ENCODE results near the gene COBLL1.

Gene COBLL1

DNA sequence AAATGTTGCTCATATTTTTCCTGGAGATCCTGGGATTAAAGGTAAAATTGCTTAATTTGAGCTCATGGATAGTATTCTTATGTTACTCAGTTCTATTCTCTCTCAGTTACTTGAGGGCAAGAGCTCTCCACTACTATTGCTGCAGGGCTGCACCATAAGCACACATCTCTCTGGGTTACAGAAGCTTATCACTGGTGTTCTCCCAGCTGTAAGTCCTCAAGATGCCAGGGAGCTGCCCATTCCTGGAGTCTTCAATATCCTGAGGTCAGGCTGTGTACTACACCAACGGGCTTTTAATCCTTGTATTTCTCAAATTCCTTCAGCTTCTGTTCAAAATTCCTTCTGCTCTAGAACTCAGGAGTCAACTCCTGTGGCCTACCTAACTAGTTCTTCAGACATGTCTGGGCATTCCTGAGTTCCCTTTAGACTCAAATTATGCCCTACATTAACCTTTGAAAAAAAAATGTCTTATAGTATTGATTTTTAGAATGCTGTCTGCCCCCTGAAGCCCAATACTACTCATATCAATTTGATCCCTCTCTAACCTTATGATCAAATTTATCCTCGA, 17.7 kb upstream of the COBLL1 start:
- no peak overlapping the region for H3K9ac ChIP-seq (ENCODE audit: low read depth in 1 of 2, low read length in 2 of 2)
- H3K9me3 ChIP-seq (ENCODE audit: control insufficient read depth in 2 of 2, low read length in 2 of 2) = no peaks in the 10 kb centered on the region
- no peaks in the 10 kb centered on the region for H3K36me3 ChIP-seq (ENCODE audit: control insufficient read depth in 2 of 2, insufficient read depth in 2 of 2, low read length in 2 of 2)
- H3K4me1 ChIP-seq (ENCODE audit: control insufficient read depth in 2 of 2, insufficient read depth in 2 of 2, low read length in 2 of 2) = no peaks in the 10 kb centered on the region
- no peak overlapping the region for H3K4me3 ChIP-seq (ENCODE audit: low read length in 2 of 2)
- no peaks in the 10 kb centered on the region for H3K27me3 ChIP-seq (ENCODE audit: control insufficient read depth in 2 of 2, insufficient read depth in 2 of 2, low read length in 2 of 2)
- H3K27ac ChIP-seq (ENCODE audit: low read depth in 2 of 2, low read length in 2 of 2) = no peak overlapping the region

DNA sequence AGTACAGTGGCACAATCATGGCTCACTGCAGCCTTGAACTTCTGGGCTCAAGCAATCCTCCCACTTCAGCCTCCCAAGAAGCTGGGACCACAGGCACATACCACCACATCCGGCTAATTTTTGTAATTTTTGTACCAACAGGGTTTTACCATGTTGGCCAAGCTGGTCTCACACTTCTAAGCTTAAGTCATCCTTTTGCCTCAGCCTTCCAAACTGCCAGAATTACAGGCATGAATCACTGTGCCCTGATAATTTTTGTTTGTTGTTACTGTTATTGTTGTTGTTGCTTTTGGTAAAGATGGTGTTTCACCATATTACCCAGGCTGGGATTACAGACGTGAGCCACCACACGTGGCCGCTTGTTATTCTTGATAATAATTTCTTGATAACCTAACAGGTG, 10.5 kb upstream of the COBLL1 start:
- H3K27ac ChIP-seq (ENCODE audit: low read depth in 2 of 2, low read length in 2 of 2) = no peak overlapping the region
- no peaks in the 10 kb centered on the region for H3K27me3 ChIP-seq (ENCODE audit: control insufficient read depth in 2 of 2, insufficient read depth in 2 of 2, low read length in 2 of 2)
- H3K9me3 ChIP-seq (ENCODE audit: control insufficient read depth in 2 of 2, low read length in 2 of 2) = no peaks in the 10 kb centered on the region
- no peak overlapping the region for H3K9ac ChIP-seq (ENCODE audit: low read depth in 1 of 2, low read length in 2 of 2)
- no peaks in the 10 kb centered on the region for H3K4me1 ChIP-seq (ENCODE audit: control insufficient read depth in 2 of 2, insufficient read depth in 2 of 2, low read length in 2 of 2)
- no peaks in the 10 kb centered on the region for H3K36me3 ChIP-seq (ENCODE audit: control insufficient read depth in 2 of 2, insufficient read depth in 2 of 2, low read length in 2 of 2)
- no peak overlapping the region for H3K4me3 ChIP-seq (ENCODE audit: low read length in 2 of 2)

DNA sequence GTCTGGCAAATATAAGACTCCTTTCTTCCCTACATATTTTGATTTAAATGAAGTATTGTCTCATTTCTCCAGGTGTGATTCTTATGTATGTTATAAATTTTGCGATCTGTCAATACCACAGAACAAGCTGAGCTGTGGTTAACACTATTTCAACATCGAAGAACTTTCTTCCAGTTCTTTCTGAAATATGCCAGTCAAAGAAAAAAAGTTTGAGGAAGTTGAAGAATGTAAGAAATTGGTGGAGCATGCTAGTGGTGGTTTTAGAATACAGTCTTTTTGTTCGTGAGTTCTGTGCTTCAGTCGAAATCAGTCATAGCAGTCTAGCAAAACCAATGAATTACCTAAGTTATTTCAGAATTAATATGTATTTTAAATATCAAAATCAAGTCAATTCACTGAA, 8.6 kb upstream of the COBLL1 start:
- Histone ChIP-seq H3K27me3 (ENCODE audit: control insufficient read depth in 2 of 2, insufficient read depth in 2 of 2, low read length in 2 of 2) (no peaks in the 10 kb centered on the region), H3K36me3 (ENCODE audit: control insufficient read depth in 2 of 2, insufficient read depth in 2 of 2, low read length in 2 of 2) (no peaks in the 10 kb centered on the region), H3K9ac (ENCODE audit: low read depth in 1 of 2, low read length in 2 of 2) (no peak overlapping the region), H3K4me3 (ENCODE audit: low read length in 2 of 2) (no peak overlapping the region), H3K4me1 (ENCODE audit: control insufficient read depth in 2 of 2, insufficient read depth in 2 of 2, low read length in 2 of 2) (no peaks in the 10 kb centered on the region), H3K9me3 (ENCODE audit: control insufficient read depth in 2 of 2, low read length in 2 of 2) (no peaks in the 10 kb centered on the region), H3K27ac (ENCODE audit: low read depth in 2 of 2, low read length in 2 of 2) (no peak overlapping the region)

DNA sequence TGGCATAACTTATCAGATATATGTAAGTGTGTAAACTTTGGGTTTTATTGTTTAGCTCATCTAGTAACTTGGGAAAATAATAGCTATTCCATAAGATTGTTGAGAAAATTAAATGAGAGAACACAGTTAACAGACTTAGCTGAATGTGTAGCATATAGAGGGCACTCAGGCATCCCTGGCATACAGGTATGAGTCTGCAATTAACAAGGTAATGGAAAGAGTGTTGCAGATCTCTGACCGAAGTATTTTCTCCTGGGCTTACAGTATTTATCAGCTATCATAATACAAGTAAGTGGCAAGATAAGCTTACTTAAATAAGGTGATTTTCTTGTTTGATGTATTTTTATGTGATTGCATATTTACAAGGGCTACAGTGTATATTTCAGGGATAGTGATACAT, 7.9 kb upstream of the COBLL1 start:
- no peaks in the 10 kb centered on the region for H3K9me3 ChIP-seq (ENCODE audit: control insufficient read depth in 2 of 2, low read length in 2 of 2)
- H3K27ac ChIP-seq (ENCODE audit: low read depth in 2 of 2, low read length in 2 of 2) = no peak overlapping the region
- no peaks in the 10 kb centered on the region for H3K36me3 ChIP-seq (ENCODE audit: control insufficient read depth in 2 of 2, insufficient read depth in 2 of 2, low read length in 2 of 2)
- no peak overlapping the region for H3K4me3 ChIP-seq (ENCODE audit: low read length in 2 of 2)
- H3K9ac ChIP-seq (ENCODE audit: low read depth in 1 of 2, low read length in 2 of 2) = no peak overlapping the region
- no peaks in the 10 kb centered on the region for H3K4me1 ChIP-seq (ENCODE audit: control insufficient read depth in 2 of 2, insufficient read depth in 2 of 2, low read length in 2 of 2)
- H3K27me3 ChIP-seq (ENCODE audit: control insufficient read depth in 2 of 2, insufficient read depth in 2 of 2, low read length in 2 of 2) = no peaks in the 10 kb centered on the region

DNA sequence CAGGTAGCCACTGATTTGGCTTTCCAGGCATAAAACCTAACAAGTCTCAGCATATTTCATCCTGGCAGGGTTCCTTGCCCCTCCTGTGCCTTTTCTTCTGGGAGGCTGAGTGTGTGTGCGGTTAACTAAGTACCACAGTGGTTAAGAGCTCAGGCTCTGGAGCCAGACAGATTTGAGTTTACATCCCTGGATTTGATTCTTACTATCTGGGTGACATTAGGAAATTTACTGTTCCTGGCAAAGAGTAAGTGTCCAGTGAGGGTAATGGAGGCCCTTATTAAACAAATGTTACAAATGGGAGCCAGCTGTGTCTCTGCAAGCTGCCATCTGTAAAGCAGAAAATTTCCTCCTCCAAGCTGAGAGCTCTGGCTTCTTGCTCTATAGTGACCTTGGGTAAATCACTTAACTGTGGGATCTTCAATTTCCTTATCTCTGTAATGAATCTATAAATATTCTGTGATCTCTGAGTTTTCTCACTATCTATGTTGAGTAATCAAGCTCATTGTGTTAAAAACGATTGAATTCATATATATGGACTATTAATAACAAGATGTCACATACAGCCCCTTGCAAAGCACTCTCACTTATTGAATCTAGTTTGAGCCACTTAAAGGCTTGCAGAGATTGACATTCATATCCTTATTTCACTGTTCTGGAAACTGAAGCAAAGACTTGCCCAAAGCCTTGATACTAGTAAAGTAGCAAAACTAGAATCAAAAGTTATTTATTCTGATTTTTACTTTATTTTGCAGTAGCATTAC, 6.5 kb upstream of the COBLL1 start:
- H3K4me3 ChIP-seq (ENCODE audit: low read length in 2 of 2) = no peak overlapping the region
- peaks cover 0 to 4% of the 10 kb centered on the region in 2 donors for H3K4me1 ChIP-seq (ENCODE audit: control insufficient read depth in 2 of 2, insufficient read depth in 2 of 2, low read length in 2 of 2)
- no peaks in the 10 kb centered on the region for H3K36me3 ChIP-seq (ENCODE audit: control insufficient read depth in 2 of 2, insufficient read depth in 2 of 2, low read length in 2 of 2)
- H3K9ac ChIP-seq (ENCODE audit: low read depth in 1 of 2, low read length in 2 of 2) = no peak overlapping the region
- no peaks in the 10 kb centered on the region for H3K27me3 ChIP-seq (ENCODE audit: control insufficient read depth in 2 of 2, insufficient read depth in 2 of 2, low read length in 2 of 2)
- no peak overlapping the region for H3K27ac ChIP-seq (ENCODE audit: low read depth in 2 of 2, low read length in 2 of 2)
- H3K9me3 ChIP-seq (ENCODE audit: control insufficient read depth in 2 of 2, low read length in 2 of 2) = no peaks in the 10 kb centered on the region

DNA sequence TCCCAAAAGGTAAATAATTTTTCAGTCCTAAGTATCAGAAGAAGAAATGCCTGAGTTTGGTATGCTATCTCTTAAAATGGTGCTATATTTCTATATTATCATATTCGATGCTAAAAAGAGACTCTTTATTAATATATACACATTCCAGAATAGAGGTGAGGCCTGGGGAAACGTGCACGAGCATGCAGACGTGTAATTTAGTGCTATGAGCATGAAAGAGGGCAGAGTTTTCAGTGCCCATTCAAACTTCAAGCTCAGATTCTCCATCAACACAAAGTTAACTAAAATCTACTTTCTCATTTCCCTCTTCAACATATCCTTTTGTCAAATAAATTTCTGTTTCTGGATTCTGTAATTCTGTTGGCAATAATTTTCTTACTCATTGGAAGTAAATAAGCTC, 5.7 kb upstream of the COBLL1 start:
- Histone ChIP-seq H3K27ac (ENCODE audit: low read depth in 2 of 2, low read length in 2 of 2) (no peak overlapping the region), H3K4me1 (ENCODE audit: control insufficient read depth in 2 of 2, insufficient read depth in 2 of 2, low read length in 2 of 2) (peaks cover 2 to 4% of the 10 kb centered on the region in 2 donors), H3K27me3 (ENCODE audit: control insufficient read depth in 2 of 2, insufficient read depth in 2 of 2, low read length in 2 of 2) (no peaks in the 10 kb centered on the region), H3K9me3 (ENCODE audit: control insufficient read depth in 2 of 2, low read length in 2 of 2) (no peaks in the 10 kb centered on the region), H3K9ac (ENCODE audit: low read depth in 1 of 2, low read length in 2 of 2) (no peak overlapping the region), H3K4me3 (ENCODE audit: low read length in 2 of 2) (no peak overlapping the region), H3K36me3 (ENCODE audit: control insufficient read depth in 2 of 2, insufficient read depth in 2 of 2, low read length in 2 of 2) (no peaks in the 10 kb centered on the region)

DNA sequence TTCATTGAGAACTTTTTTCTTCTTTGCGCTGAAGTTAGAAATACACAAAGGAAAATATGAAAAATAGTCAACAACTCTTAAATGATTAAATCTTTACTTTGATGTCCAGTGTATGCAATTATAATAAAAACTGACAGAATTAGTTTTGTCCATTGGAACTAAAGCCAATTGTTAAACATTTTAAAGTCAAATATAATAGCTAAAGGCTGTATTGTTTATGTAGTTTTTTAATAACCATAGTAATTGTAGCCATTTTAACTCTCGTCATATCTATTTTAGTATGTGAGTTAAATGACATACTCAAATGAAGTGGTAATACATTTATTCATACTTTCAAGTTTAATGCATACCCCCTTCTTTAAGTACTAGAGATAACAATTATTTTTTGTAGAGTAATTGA, 4.7 kb upstream of the COBLL1 start:
- H3K9me3 ChIP-seq (ENCODE audit: control insufficient read depth in 2 of 2, low read length in 2 of 2) = no peaks in the 10 kb centered on the region
- no peaks in the 10 kb centered on the region for H3K36me3 ChIP-seq (ENCODE audit: control insufficient read depth in 2 of 2, insufficient read depth in 2 of 2, low read length in 2 of 2)
- peaks cover 4% of the 10 kb centered on the region in 2 donors for H3K4me1 ChIP-seq (ENCODE audit: control insufficient read depth in 2 of 2, insufficient read depth in 2 of 2, low read length in 2 of 2)
- H3K4me3 ChIP-seq (ENCODE audit: low read length in 2 of 2) = no peak overlapping the region
- no peak overlapping the region for H3K9ac ChIP-seq (ENCODE audit: low read depth in 1 of 2, low read length in 2 of 2)
- no peaks in the 10 kb centered on the region for H3K27me3 ChIP-seq (ENCODE audit: control insufficient read depth in 2 of 2, insufficient read depth in 2 of 2, low read length in 2 of 2)
- no peak overlapping the region for H3K27ac ChIP-seq (ENCODE audit: low read depth in 2 of 2, low read length in 2 of 2)

DNA sequence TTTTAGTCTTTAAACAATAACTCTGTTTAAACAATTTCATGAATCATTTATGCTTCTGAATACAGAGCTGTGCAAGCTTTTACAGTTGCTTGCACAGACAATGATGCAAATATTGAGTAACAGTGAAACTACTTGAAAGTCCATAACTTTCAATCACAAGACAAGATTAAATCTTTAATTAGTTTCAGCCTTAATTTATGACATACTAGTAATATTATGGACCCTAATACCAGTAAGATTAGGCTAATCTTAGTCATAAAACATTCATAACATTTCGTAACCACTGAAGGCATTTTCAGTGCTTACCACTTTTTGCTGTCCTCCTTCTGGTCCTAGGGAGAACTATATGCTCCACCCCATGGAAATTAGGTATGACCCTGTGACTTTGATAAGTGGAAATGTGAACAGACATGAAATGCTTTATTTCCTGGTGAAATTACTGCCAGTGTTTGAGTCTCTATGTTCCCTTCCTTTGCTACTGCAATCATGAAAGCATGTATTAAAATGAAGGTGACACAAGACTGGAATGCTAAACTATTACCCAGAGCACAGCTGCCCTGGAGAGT, 1.8 kb upstream of the COBLL1 start:
- no peaks in the 10 kb centered on the region for H3K36me3 ChIP-seq (ENCODE audit: control insufficient read depth in 2 of 2, insufficient read depth in 2 of 2, low read length in 2 of 2)
- H3K9ac ChIP-seq (ENCODE audit: low read depth in 1 of 2, low read length in 2 of 2) = no peak overlapping the region
- no peak overlapping the region for H3K4me3 ChIP-seq (ENCODE audit: low read length in 2 of 2)
- H3K4me1 ChIP-seq (ENCODE audit: control insufficient read depth in 2 of 2, insufficient read depth in 2 of 2, low read length in 2 of 2) = peaks cover 8 to 14% of the 10 kb centered on the region in 2 donors
- no peaks in the 10 kb centered on the region for H3K9me3 ChIP-seq (ENCODE audit: control insufficient read depth in 2 of 2, low read length in 2 of 2)
- H3K27me3 ChIP-seq (ENCODE audit: control insufficient read depth in 2 of 2, insufficient read depth in 2 of 2, low read length in 2 of 2) = no peaks in the 10 kb centered on the region
- no peak overlapping the region for H3K27ac ChIP-seq (ENCODE audit: low read depth in 2 of 2, low read length in 2 of 2)

DNA sequence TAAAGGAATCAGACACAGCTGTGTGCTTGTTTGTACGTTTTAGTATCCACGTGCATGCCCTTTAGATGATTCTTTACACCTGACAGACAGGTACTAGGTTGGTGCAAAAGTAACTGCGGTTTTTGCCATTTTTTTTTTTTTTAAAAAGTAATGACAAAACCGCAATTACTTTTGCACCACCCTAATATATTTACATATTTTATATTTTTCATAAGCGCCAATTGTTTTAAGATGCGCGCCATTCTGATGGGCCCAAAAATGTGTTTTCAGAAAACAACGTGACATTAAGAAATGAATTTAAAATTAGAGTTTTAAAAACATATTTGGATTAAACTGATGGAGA, 972 bp upstream of the COBLL1 start:
- peak overlapping the region in 1 of 2 donors; percentile 93 for H3K9ac ChIP-seq (ENCODE audit: low read depth in 1 of 2, low read length in 2 of 2)
- H3K4me3 ChIP-seq (ENCODE audit: low read length in 2 of 2) = peak overlapping the region; percentile 77 to 88
- no peaks in the 10 kb centered on the region for H3K36me3 ChIP-seq (ENCODE audit: control insufficient read depth in 2 of 2, insufficient read depth in 2 of 2, low read length in 2 of 2)
- H3K27me3 ChIP-seq (ENCODE audit: control insufficient read depth in 2 of 2, insufficient read depth in 2 of 2, low read length in 2 of 2) = no peaks in the 10 kb centered on the region
- peaks cover 8 to 14% of the 10 kb centered on the region in 2 donors for H3K4me1 ChIP-seq (ENCODE audit: control insufficient read depth in 2 of 2, insufficient read depth in 2 of 2, low read length in 2 of 2)
- H3K9me3 ChIP-seq (ENCODE audit: control insufficient read depth in 2 of 2, low read length in 2 of 2) = no peaks in the 10 kb centered on the region
- H3K27ac ChIP-seq (ENCODE audit: low read depth in 2 of 2, low read length in 2 of 2) = peak overlapping the region in 1 of 2 donors; percentile 95

DNA sequence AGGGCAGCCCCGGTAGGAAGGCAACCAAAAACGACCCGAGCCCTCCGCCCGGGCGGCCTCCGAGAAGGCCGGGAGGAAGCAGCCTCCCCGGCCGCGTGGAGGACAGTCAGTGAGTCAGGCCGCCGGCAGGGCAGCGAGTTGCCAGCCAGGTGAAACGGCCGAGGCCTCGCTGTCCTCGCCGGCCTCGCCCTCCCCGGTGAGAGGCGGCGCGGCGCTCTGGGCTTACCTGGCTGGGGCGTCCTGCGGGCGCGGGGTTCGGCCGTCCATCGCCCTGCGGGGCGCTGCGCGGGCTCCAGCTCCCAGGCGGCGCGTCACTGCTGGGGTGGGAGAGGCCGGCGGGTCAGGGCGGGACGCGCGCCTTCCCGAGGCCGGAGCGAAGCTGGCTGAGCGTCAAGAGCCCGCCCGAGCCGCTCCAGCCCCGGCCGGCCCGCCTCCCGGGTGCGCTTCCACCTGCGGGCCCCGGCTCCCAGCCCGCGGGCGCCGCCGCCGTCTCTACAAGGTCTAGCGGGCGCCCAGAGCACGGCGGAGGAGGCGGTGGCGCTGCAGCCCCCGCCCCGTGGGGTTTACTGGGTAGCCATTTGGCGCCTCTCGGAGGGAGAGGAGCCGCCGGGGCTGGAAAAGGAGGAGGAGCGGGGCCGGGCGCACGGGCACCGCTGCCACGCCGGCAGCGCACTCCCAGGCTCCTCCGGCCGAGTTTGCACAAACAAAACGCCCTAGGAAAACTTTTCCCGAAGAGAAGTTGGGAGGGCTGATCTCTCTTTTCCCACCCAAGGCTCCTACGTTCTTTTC, 499 bp downstream of the COBLL1 start:
- Histone ChIP-seq H3K9ac (ENCODE audit: low read depth in 1 of 2, low read length in 2 of 2) (peak overlapping the region; percentile 79 to 93), H3K27me3 (ENCODE audit: control insufficient read depth in 2 of 2, insufficient read depth in 2 of 2, low read length in 2 of 2) (no peaks in the 10 kb centered on the region), H3K27ac (ENCODE audit: low read depth in 2 of 2, low read length in 2 of 2) (peak overlapping the region; percentile 93 to 95), H3K4me1 (ENCODE audit: control insufficient read depth in 2 of 2, insufficient read depth in 2 of 2, low read length in 2 of 2) (peaks cover 8 to 14% of the 10 kb centered on the region in 2 donors), H3K36me3 (ENCODE audit: control insufficient read depth in 2 of 2, insufficient read depth in 2 of 2, low read length in 2 of 2) (no peaks in the 10 kb centered on the region), H3K9me3 (ENCODE audit: control insufficient read depth in 2 of 2, low read length in 2 of 2) (no peaks in the 10 kb centered on the region), H3K4me3 (ENCODE audit: low read length in 2 of 2) (peak overlapping the region; percentile 77 to 88)
